Measurements from ENCODE around the gene YES1.

DNA sequence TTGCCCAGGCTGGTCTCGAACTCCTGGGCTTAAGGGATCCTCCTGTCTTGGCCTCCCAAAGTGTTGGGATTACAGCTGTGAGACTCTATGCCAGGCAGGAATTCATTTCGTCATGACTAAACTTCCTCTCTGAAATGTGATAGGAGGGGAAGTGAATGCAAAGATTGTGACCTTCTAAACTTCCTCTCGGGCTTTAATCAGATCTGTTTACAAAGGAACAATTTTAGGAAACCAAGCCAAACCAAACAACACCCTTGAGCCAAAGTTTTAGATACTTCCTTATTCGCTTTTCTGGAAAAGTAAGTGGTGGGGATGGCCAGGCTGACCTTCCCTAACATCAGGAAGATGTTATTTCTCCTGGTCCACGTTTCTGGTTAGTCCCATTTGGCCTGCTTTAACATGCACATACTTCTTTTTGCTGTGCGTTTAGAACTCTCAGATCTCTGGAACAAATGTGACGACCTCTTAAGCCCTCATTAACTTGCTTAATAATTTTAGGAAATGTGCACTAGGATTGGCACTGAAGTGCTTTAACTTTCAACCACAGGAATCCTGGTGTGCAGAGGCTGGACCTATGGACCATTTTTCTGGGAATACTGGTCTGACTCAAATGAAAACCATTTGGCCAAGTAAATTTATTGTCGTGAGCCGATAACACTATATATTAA lies 33.2 kb upstream of the YES1 start:
- TF ChIP-seq, protein P1, sequence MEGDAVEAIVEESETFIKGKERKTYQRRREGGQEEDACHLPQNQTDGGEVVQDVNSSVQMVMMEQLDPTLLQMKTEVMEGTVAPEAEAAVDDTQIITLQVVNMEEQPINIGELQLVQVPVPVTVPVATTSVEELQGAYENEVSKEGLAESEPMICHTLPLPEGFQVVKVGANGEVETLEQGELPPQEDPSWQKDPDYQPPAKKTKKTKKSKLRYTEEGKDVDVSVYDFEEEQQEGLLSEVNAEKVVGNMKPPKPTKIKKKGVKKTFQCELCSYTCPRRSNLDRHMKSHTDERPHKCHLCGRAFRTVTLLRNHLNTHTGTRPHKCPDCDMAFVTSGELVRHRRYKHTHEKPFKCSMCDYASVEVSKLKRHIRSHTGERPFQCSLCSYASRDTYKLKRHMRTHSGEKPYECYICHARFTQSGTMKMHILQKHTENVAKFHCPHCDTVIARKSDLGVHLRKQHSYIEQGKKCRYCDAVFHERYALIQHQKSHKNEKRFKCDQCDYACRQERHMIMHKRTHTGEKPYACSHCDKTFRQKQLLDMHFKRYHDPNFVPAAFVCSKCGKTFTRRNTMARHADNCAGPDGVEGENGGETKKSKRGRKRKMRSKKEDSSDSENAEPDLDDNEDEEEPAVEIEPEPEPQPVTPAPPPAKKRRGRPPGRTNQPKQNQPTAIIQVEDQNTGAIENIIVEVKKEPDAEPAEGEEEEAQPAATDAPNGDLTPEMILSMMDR (IDR thresholded peaks at IDR 0.05; ENCODE audit: insufficient read depth, low read length): no peak
- TF ChIP-seq, protein P2, sequence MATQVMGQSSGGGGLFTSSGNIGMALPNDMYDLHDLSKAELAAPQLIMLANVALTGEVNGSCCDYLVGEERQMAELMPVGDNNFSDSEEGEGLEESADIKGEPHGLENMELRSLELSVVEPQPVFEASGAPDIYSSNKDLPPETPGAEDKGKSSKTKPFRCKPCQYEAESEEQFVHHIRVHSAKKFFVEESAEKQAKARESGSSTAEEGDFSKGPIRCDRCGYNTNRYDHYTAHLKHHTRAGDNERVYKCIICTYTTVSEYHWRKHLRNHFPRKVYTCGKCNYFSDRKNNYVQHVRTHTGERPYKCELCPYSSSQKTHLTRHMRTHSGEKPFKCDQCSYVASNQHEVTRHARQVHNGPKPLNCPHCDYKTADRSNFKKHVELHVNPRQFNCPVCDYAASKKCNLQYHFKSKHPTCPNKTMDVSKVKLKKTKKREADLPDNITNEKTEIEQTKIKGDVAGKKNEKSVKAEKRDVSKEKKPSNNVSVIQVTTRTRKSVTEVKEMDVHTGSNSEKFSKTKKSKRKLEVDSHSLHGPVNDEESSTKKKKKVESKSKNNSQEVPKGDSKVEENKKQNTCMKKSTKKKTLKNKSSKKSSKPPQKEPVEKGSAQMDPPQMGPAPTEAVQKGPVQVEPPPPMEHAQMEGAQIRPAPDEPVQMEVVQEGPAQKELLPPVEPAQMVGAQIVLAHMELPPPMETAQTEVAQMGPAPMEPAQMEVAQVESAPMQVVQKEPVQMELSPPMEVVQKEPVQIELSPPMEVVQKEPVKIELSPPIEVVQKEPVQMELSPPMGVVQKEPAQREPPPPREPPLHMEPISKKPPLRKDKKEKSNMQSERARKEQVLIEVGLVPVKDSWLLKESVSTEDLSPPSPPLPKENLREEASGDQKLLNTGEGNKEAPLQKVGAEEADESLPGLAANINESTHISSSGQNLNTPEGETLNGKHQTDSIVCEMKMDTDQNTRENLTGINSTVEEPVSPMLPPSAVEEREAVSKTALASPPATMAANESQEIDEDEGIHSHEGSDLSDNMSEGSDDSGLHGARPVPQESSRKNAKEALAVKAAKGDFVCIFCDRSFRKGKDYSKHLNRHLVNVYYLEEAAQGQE (IDR thresholded peaks at IDR 0.05; ENCODE audit: insufficient replicate concordance, low read depth): no peak
- TF ChIP-seq POLR2AphosphoS5 (IDR thresholded peaks at IDR 0.05; ENCODE audit: low read depth) (no peak), GABPA (IDR thresholded peaks at IDR 0.05; ENCODE audit: low read depth) (no peak), SPI1 (IDR thresholded peaks at IDR 0.05; ENCODE audit: borderline replicate concordance, low read depth) (peak; percentile 84)
